K562 (cell line): ENCODE measurements around the gene MATR3. TPM values are rescaled to one million over a fixed set of nuclear protein-coding genes. Genes with fewer than 3 reads are reported as not detected.
A peak's percentile ranks its signal among the peaks of the same experiment; 100 is the strongest.

Experiments
- AFF1 ChIP-seq, 2 experiments: fragments of 450-650 bp; IDR thresholded peaks; 2 replicates each; pipeline ENCODE4 v1.6.1; 2018; ENCODE audit warnings: mild to moderate bottlenecking in 2 of 2, low read depth in 1 of 2; ENCODE audit not compliant: partially characterized antibody in 2 of 2
- BCL6 ChIP-seq: fragments of 250-450 bp; sonication (Bioruptor Pico); IDR thresholded peaks from 2 replicates; pipeline ENCODE4 v1.4.0; 2020
- BRD9 ChIP-seq: fragments of 450-650 bp; IDR thresholded peaks from 2 replicates; pipeline ENCODE4 v1.6.1; 2018; ENCODE audit warnings: low read depth; ENCODE audit not compliant: partially characterized antibody
- CBFA2T2 ChIP-seq: fragments of 450-650 bp; conservative IDR thresholded peaks from 2 replicates; pipeline ENCODE4 v1.6.1; 2017; ENCODE audit warnings: mild to moderate bottlenecking
- DIDO1 ChIP-seq: fragments of 450-650 bp; IDR thresholded peaks from 2 replicates; pipeline ENCODE4 v1.6.1; 2016; ENCODE audit warnings: low read depth, missing biosample characterization, missing genetic modification characterization
- FIP1L1 ChIP-seq: fragments of 200-400 bp; formaldehyde crosslinking; IDR thresholded peaks from 2 replicates; pipeline ENCODE4 v1.6.1; 2018; ENCODE audit warnings: mild to moderate bottlenecking, low read depth, low read length; ENCODE audit not compliant: poor library complexity, severe bottlenecking
- HMG20B ChIP-seq: fragments of 250-450 bp; sonication (Bioruptor Pico); IDR thresholded peaks from 2 replicates; pipeline ENCODE4 v1.5.0; 2021; ENCODE audit warnings: mild to moderate bottlenecking
- HNRNPUL1 ChIP-seq: fragments of 200-400 bp; formaldehyde crosslinking; IDR thresholded peaks from 2 replicates; pipeline ENCODE4 v1.6.1; 2017; ENCODE audit warnings: low read length
- KAT8 ChIP-seq: fragments of 450-650 bp; IDR thresholded peaks from 2 replicates; pipeline ENCODE4 v1.6.1; 2016; ENCODE audit warnings: low read depth, mild to moderate bottlenecking
- NONO ChIP-seq, 2 experiments: fragments of 200-400 bp in 1 of 2; fragments of 450-650 bp in 1 of 2; formaldehyde crosslinking in 1 of 2; IDR thresholded peaks; 2 replicates each; pipeline ENCODE4 v1.6.1; 2017; ENCODE audit warnings: low read depth in 2 of 2, mild to moderate bottlenecking in 2 of 2, moderate library complexity in 2 of 2, low read length in 1 of 2
- NR2C2 ChIP-seq, 2 experiments: fragments of 200-800 bp in 1 of 2; sonication (Bioruptor generic) in 1 of 2; sonication (generic) in 1 of 2; formaldehyde crosslinking in 1 of 2; IDR thresholded peaks; 2 replicates each; pipeline versions ENCODE4 v1.6.1 to v1.8.0; 2016 to 2022; ENCODE audit warnings: mild to moderate bottlenecking in 1 of 2, missing compliant biosample characterization in 1 of 2, missing genetic modification characterization in 1 of 2, missing genetic modification reagents in 1 of 2
- NR2F6 ChIP-seq: fragments of 450-650 bp; formaldehyde crosslinking; IDR thresholded peaks from 2 replicates; pipeline ENCODE4 v1.4.0; 2020; ENCODE audit warnings: mild to moderate bottlenecking
- OTX1 ChIP-seq: fragments of 450-650 bp; formaldehyde crosslinking; IDR thresholded peaks from 2 replicates; pipeline ENCODE4 v1.4.0; 2022; ENCODE audit warnings: mild to moderate bottlenecking
- PRPF4 ChIP-seq: fragments of 200-400 bp; formaldehyde crosslinking; IDR thresholded peaks from one replicate; pipeline ENCODE4 v1.6.1; 2017; ENCODE audit warnings: low read length, low read depth, mild to moderate bottlenecking; ENCODE audit not compliant: insufficient read depth, poor library complexity, severe bottlenecking
- RFX5 ChIP-seq: IDR thresholded peaks from 2 replicates; pipeline ENCODE4 v1.6.1; 2011; ENCODE audit warnings: low read depth, mild to moderate bottlenecking, improper control_type of control experiment, low read length
- SMAD1 ChIP-seq: fragments of 150-350 bp; IDR thresholded peaks from 2 replicates; pipeline ENCODE4 v1.6.1; 2014; ENCODE audit warnings: low read length, low read depth; ENCODE audit not compliant: partially characterized antibody
- TAF7 ChIP-seq: fragments of 450-650 bp; IDR thresholded peaks from 2 replicates; pipeline ENCODE4 v1.6.1; 2016; ENCODE audit warnings: missing genetic modification characterization, missing compliant biosample characterization
- TRIM28 ChIP-seq: fragments of 450-650 bp; IDR thresholded peaks from 2 replicates; pipeline ENCODE4 v1.6.1; 2017
- U2AF2 ChIP-seq: fragments of 200-400 bp; formaldehyde crosslinking; optimal IDR thresholded peaks from 2 replicates; pipeline ENCODE3; 2017; ENCODE audit warnings: low read depth, mild to moderate bottlenecking, low read length
- polyA plus RNA-seq, 8 experiments: library from polyadenylated mRNA; depleted of rRNA in 4 of 8; stranded (reverse) in 5 of 8; unstranded in 3 of 8; fragments of >200 nt; fragmentation: Nextera tagmentation in 2 of 8; fragmentation: Illumina TruSeq in 1 of 8; extraction: Ambion mirVana in 2 of 8; extraction: Trizol in 1 of 8; gene quantifications; 2 replicates each; pipeline versions ENCODE4 v1.2.1 to v1.2.3, GENCODE V29; 2011 to 2014; ENCODE audit warnings: inconsistent platforms in 1 of 8, missing spikeins in 1 of 8
- total RNA-seq, 7 experiments: library from RNA; depleted of rRNA in 6 of 7; stranded (reverse); fragments of >200 nt in 6 of 7; fragmentation: Illumina TruSeq in 2 of 7; extraction: Trizol in 2 of 7; gene quantifications; 2 replicates each; pipeline versions ENCODE4 v1.2.1 to v1.2.3, GENCODE V29; 2011 to 2021; ENCODE audit warnings: low replicate concordance in 1 of 7
- TF ChIP-seq, protein P1 (sequence below): fragments of 450-650 bp; formaldehyde crosslinking; IDR thresholded peaks from 2 replicates; pipeline ENCODE4 v1.4.0; 2020; ENCODE audit warnings: mild to moderate bottlenecking, moderate library complexity
- TF ChIP-seq, protein P2 (sequence below): fragments of 250-450 bp; sonication (Bioruptor Pico); IDR thresholded peaks from 2 replicates; pipeline ENCODE4 v1.8.0; 2021; ENCODE audit warnings: mild to moderate bottlenecking, moderate library complexity

MATR3 gene
- total and polyA plus RNA-seq, 9 of the 15 experiments (the other 6 are each of a cell fraction or from before 2014, with no cell fraction given), result 150 to 425 (median 263) TPM

GRCh38 chr5:139341689-139342422 lies 48.3 kb downstream of the MATR3 start, which contains the start of gene PAIP2 (continued):
- TF ChIP-seq BRD9 (no peak), TRIM28 (no peak), SMAD1 (no peak), NR2C2 (CRISPR knock-in tag; IDR thresholded peaks at IDR 0.05) (peak; percentile 18; the same call in 1 of the 2 replicates), NR2C2 (tag; IDR thresholded peaks at IDR 0.05) (peak; percentile 77), DIDO1 (tag) (no peak), PRPF4 (peak; percentile 64), FIP1L1 (peak; percentile 78), NR2F6 (CRISPR knock-in tag) (no peak), RFX5 (no peak), U2AF2 (no peak), KAT8 (no peak), HMG20B (CRISPR knock-in tag) (no peak), BCL6 (no peak), HNRNPUL1 (no peak), CBFA2T2 (peak; percentile 12; the same call in 1 of the 2 replicates), AFF1 (IDR thresholded peaks at IDR 0.05; ENCODE audit: low read depth in 1 of 2, partially characterized antibody in 2 of 2) (peak; percentile 65 to 76), TAF7 (tag) (peak; percentile 84), NONO (IDR thresholded peaks at IDR 0.05; ENCODE audit: low read depth in 2 of 2, low read length in 1 of 2) (no peak; a peak in 1 of 4 replicates), OTX1 (CRISPR knock-in tag) (no peak)
- TF ChIP-seq, protein P1, sequence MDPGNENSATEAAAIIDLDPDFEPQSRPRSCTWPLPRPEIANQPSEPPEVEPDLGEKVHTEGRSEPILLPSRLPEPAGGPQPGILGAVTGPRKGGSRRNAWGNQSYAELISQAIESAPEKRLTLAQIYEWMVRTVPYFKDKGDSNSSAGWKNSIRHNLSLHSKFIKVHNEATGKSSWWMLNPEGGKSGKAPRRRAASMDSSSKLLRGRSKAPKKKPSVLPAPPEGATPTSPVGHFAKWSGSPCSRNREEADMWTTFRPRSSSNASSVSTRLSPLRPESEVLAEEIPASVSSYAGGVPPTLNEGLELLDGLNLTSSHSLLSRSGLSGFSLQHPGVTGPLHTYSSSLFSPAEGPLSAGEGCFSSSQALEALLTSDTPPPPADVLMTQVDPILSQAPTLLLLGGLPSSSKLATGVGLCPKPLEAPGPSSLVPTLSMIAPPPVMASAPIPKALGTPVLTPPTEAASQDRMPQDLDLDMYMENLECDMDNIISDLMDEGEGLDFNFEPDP (CRISPR knock-in tag), result no peak
- TF ChIP-seq, protein P2, sequence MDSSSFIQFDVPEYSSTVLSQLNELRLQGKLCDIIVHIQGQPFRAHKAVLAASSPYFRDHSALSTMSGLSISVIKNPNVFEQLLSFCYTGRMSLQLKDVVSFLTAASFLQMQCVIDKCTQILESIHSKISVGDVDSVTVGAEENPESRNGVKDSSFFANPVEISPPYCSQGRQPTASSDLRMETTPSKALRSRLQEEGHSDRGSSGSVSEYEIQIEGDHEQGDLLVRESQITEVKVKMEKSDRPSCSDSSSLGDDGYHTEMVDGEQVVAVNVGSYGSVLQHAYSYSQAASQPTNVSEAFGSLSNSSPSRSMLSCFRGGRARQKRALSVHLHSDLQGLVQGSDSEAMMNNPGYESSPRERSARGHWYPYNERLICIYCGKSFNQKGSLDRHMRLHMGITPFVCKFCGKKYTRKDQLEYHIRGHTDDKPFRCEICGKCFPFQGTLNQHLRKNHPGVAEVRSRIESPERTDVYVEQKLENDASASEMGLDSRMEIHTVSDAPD, result no peak
